Kidney (tissue), 14 donors: Measurements from ENCODE around the gene COL11A1. TPM values are rescaled to one million over a fixed set of nuclear protein-coding genes. Genes with fewer than 3 reads are reported as not detected.
"Not testable (repeated sequence)": the region's sequence is repeated elsewhere in the genome, so short reads cannot be mapped to it uniquely, and the experiment has no call there.

Experiments used
- DNase-seq, 5 donors: peaks; one replicate each; pipeline ENCODE4 v3.0.0-alpha.2; 2013 to 2020
- FAIRE-seq: peaks from 2 replicates; lab custom pipeline; 2012; peaks lifted over from hg19 to GRCh38; lab: Jason Lieb, UNC
- H3K27ac ChIP-seq, 2 donors: one replicate each; pipeline ENCODE4 v1.7.0; 2013; ENCODE audit warnings: low read depth in 2 of 2, low read length in 2 of 2, inconsistent platforms in 1 of 2
- H3K27me3 ChIP-seq: one replicate; pipeline ENCODE4 v1.7.1; 2013; ENCODE audit warnings: low read length, inconsistent platforms; ENCODE audit not compliant: control insufficient read depth, insufficient read depth
- H3K36me3 ChIP-seq, 3 donors: one replicate each; pipeline versions ENCODE4 v1.7.0 to v1.7.1; 2013; ENCODE audit warnings: low read length in 3 of 3, control low read depth in 1 of 3, inconsistent platforms in 1 of 3; ENCODE audit not compliant: insufficient read depth in 3 of 3, control insufficient read depth in 2 of 3
- H3K4me1 ChIP-seq, 3 donors: one replicate each; pipeline versions ENCODE4 v1.7.0 to v1.7.1; 2013; ENCODE audit warnings: low read length in 3 of 3, inconsistent platforms in 1 of 3, low read depth in 1 of 3; ENCODE audit not compliant: control insufficient read depth in 2 of 3, insufficient read depth in 2 of 3
- H3K4me3 ChIP-seq, 3 donors: one replicate each; pipeline versions ENCODE4 v1.7.0 to v1.8.1; 2013; ENCODE audit warnings: low read length in 3 of 3, control low read depth in 1 of 3, inconsistent platforms in 1 of 3
- H3K9ac ChIP-seq, 3 donors: one replicate each; pipeline versions ENCODE4 v1.7.0 to v1.7.1; 2013; ENCODE audit warnings: low read length in 3 of 3, control low read depth in 1 of 3, inconsistent platforms in 1 of 3
- H3K9me3 ChIP-seq, 3 donors: one replicate each; pipeline versions ENCODE4 v1.7.0 to v1.7.1; 2013; ENCODE audit warnings: low read length in 3 of 3, control low read depth in 1 of 3, inconsistent platforms in 1 of 3; ENCODE audit not compliant: control insufficient read depth in 2 of 3, insufficient read depth in 1 of 3
- intact Hi-C: fragments of 100-400 bp; cut with DNase I; formaldehyde crosslinking; loops from one replicate; pipeline ENCODE4 v1.11.1; 2022
- polyA plus RNA-seq: library from polyadenylated mRNA; stranded (reverse); fragments of 350-450 nt; fragmentation: Illumina TruSeq; extraction: RNeasy Lipid Tissue Mini Kit (QIAGEN cat#74804); gene quantifications from one replicate; pipeline ENCODE4 v1.2.3, GENCODE V29; 2014; ENCODE audit warnings: low read depth, low replicate concordance; ENCODE audit not compliant: insufficient read depth
- total RNA-seq: library from RNA; stranded (reverse); fragmentation: NEBNext Ultra II Directional; extraction: Animal tissue kit (Norgen Biotek cat#: 25700); gene quantifications from one replicate; pipeline ENCODE4 v1.2.1, GENCODE V29; 2021
- TF ChIP-seq, protein P1 (sequence below): IDR thresholded peaks from 3 replicates; pipeline ENCODE4 v1.5.1; 2012; ENCODE audit warnings: mild to moderate bottlenecking, moderate library complexity, borderline replicate concordance; ENCODE audit not compliant: insufficient read depth; ENCODE audit errors: extremely low read depth
- donor health status: control.
- donor health status: control.
- donor health status: control.
- donor health status: control.
- donor health status: control.
- donor health status: DM: yes; HTN: yes; CAD: no.
- donor health status: Normal renal cell carcinoma (clear cell type).

Gene COL11A1
- total and polyA plus RNA-seq, 2 donors from 2014 or later = 0.35 TPM; not detected in 1

DNA sequence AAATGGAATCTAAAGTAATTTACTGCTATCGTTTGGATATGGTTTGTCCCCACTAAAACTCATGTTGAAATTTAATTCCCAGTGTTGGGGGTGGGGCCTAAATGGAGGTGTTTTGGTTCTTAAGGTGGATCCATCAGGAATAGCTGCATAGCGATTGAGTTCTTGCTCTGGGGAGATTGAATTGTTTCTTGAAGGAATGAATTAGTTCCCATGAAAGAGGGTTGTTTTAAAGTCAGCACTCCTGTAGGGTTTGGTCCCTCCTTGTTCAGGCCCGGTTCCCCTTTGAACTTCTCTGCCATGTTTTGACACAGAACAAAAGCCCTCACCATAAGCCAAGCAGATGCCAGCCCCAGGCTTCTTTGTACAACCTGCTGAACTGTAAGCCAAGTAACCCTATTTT is 170.9 kb downstream of the COL11A1 start:
- Histone ChIP-seq H3K4me1 (no peaks in the 10 kb centered on the region), H3K9ac (no peak overlapping the region), H3K36me3 (no peaks in the 10 kb centered on the region), H3K27ac (no peak overlapping the region), H3K4me3 (no peak overlapping the region), H3K9me3 (no peaks in the 10 kb centered on the region), H3K27me3 (no peaks in the 10 kb centered on the region)
- FAIRE-seq = no peak
- TF ChIP-seq, protein P1, sequence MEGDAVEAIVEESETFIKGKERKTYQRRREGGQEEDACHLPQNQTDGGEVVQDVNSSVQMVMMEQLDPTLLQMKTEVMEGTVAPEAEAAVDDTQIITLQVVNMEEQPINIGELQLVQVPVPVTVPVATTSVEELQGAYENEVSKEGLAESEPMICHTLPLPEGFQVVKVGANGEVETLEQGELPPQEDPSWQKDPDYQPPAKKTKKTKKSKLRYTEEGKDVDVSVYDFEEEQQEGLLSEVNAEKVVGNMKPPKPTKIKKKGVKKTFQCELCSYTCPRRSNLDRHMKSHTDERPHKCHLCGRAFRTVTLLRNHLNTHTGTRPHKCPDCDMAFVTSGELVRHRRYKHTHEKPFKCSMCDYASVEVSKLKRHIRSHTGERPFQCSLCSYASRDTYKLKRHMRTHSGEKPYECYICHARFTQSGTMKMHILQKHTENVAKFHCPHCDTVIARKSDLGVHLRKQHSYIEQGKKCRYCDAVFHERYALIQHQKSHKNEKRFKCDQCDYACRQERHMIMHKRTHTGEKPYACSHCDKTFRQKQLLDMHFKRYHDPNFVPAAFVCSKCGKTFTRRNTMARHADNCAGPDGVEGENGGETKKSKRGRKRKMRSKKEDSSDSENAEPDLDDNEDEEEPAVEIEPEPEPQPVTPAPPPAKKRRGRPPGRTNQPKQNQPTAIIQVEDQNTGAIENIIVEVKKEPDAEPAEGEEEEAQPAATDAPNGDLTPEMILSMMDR = no peak
- intact Hi-C loops = no loop called here
- no peak for DNase-seq

DNA sequence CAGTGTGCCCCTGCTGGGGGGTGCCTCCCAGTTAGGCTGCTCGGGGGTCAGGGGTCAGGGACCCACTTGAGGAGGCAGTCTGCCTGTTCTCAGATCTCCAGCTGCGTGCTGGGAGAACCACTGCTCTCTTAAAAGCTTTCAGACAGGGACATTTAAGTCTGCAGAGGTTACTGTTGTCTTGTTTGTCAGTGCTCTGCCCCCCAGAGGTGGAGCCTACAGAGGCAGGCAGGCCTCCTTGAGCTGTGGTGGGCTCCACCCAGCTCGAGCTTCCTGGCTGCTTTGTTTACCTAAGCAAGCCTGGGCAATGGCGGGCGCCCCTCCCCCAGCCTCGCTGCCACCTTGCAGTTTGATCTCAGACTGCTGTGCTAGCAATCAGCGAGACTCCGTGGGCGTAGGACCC is 175.0 kb downstream of the COL11A1 start:
- DNase-seq, H3K27ac ChIP-seq, FAIRE-seq, H3K4me1 ChIP-seq, H3K27me3 ChIP-seq, H3K4me3 ChIP-seq, intact Hi-C loops, H3K9me3 ChIP-seq, H3K9ac ChIP-seq, H3K36me3 ChIP-seq: not testable (repeated sequence)

DNA sequence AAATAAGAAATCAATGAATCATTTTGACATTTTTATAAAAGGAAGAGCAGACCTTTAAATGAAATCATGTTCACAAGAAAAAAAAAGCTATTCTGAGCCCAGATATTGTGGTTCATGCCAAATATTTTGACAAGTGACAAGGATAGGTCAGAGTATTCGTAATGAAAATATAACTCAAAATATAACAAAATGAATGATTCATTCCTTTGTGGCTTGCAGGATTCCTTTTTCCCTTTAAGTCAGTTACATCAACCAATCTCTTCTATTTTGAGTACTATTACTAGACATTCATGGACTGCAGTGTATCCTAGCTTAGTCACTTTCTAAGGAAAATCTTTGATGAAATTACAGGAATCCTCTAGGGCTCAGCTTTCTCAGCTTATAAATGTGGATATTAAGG is 188.7 kb downstream of the COL11A1 start:
- Histone ChIP-seq H3K9ac (no peak overlapping the region), H3K27ac (no peak overlapping the region), H3K36me3 (no peaks in the 10 kb centered on the region), H3K4me3 (no peak overlapping the region), H3K27me3 (no peaks in the 10 kb centered on the region), H3K4me1 (no peaks in the 10 kb centered on the region), H3K9me3 (no peaks in the 10 kb centered on the region)
- no peak for FAIRE-seq
- intact Hi-C loops = no loop called here
- TF ChIP-seq, protein P1 = no peak
- DNase-seq = no peak

DNA sequence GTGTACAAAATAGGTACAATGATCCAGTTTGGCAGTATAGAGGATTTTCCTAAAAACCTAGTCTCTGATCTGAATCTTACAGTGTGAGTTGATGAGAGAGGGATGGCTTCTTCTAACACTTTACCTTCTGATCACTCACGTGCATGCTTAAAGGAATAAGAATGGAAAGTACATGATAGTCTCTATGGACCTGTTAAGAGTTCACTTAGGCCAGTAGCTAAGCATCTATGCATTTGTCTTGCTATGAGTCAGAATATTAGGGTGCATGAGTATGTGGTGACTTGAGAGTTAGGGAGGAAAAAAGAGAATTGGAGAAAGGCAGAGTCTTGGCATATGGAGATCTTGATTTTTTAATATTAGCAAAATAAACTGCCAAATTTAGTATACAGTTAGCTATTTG is 206.3 kb downstream of the COL11A1 start:
- intact Hi-C loops = no loop called here
- TF ChIP-seq, protein P1 = no peak

More for the DNA sequence above, 206.3 kb downstream of the COL11A1 start:
- no peaks in the 10 kb centered on the region for H3K36me3 ChIP-seq
- FAIRE-seq (no peak), DNase-seq (no peak)
- H3K4me3 ChIP-seq = no peak overlapping the region
- H3K9ac ChIP-seq = no peak overlapping the region
- H3K4me1 ChIP-seq = no peaks in the 10 kb centered on the region
- H3K27ac ChIP-seq = no peak overlapping the region
- no peaks in the 10 kb centered on the region for H3K9me3 ChIP-seq
- H3K27me3 ChIP-seq = no peaks in the 10 kb centered on the region
